IPS DF 4.7 (cell line): ENCODE results near the gene FOXO6.

Source experiments
- DNase-seq: peaks from one replicate; pipeline ENCODE4 v3.0.0-alpha.2; 2013; ENCODE audit warnings: low spot score; ENCODE audit errors: extremely low read depth

The FOXO6 gene

DNA sequence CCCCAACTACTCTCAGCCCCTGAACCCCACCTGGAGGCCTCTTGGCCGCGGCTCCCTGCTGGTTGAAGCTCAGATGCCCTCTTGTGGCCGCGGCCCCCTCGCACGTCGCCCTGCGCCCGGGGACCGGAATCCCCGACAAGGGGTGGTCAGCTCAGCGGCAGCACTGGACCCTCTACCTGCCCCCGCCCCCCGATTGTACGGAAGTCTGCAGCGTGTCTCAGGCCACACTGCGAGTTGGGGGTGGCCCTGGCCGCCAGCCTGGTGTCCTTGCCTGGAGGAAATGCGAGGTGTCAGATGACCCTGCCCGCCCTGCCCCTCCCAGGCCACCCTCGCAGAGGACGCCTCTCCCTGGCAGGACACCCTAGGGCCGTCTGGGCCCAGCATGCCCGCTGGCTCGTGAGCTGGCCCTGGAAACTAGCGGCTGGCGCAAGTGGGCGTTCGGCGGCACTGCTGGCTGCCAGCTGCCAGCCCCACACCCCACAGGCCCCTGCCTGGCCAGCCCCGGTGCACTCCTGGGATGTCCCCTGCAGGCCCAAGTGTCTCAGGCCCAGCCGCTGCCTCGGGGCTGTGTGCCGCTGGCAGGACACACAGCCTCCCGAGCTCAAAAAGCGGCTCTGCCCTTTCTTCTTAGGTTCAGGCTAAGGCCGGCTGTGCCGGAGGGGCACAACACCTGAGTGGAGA lies 62.4 kb downstream of the FOXO6 start:
- no peak for DNase-seq

DNA sequence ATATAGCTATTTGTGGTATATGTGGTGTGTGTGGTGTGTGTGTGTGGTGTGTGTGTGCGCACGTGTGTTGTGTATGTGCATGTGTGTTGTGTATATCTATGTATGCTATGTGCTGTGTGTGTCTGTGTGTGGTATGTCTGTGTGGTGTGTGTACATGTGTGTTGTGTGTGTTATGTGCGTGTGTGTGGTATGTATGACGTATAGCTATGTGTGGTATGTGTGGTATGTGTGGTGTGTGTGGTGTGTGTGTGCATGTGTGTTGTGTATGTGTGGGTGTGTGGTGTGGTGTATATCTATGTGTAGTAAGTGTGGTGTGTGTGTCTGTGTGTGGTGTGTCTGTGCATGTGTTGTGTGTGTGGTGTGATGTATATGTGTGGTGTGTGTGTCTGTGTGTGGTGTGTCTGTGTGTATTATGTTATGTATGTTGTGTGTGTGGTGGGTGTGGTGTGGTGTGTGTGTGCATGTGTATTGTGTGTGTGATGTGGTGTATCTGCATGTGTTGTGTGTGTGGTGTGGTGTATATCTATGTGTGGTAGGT lies 63.4 kb downstream of the FOXO6 start:
- DNase-seq = no peak

DNA sequence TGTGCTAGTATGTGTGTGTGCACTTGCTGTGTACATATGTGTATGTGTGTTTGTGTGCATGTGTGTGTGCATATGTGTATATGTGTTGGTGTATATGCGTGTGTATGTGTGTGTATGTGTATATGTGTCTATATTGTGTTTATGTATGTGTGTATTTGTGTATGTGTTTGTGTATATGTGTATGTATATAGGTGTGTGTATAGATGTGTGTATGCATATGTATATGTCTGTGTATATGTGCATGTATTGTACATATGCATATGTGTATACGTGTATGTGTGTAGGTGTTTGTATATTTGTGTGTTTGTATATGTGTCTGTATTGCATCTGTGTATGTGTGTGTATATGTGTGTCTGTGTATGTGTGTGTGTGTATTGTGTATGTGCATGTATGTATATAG lies 64.1 kb downstream of the FOXO6 start:
- DNase-seq = no peak

GRCh38 chr1:41426201-41426890 lies 65.1 kb downstream of the FOXO6 start:
- DNase-seq = no peak

DNA sequence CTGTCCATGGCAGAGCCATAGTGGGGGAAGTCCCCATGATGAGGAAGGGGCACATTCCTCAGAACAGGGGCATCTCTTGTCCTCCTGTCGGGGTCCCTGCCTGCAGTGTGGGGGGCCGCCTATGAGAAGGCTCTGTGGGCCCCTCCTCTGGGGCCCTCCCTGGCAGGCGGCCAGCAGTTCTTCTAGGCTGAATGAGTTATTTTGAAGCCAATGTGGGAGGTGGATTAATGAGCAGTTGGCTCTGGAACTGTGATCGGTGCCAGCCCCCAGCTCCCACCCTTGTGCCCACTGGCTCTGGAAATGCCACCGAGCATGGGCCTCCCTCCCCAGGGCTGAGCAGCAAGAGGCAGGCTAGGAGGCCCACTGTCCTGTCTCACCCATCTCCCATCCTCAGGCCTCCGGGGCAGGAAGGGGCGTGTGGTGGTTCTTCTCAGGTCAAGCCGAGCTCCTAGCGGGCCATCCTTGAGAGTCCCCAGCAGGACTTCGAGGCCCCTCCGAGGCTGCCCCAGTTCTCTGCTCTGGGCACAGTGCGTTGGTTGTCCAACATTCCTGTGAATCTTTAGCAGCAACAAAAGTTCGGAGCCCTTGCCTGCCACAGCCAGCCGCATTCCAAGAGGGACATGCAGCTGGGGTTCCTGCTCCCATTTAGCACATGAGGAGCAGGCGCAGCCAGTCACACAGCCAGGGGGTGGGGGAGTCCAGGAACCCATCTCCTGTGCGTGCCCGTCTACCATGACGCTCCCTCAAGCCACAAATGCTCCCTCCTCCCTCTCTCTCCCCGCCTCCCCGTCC lies 66.1 kb downstream of the FOXO6 start:
- no peak for DNase-seq

DNA sequence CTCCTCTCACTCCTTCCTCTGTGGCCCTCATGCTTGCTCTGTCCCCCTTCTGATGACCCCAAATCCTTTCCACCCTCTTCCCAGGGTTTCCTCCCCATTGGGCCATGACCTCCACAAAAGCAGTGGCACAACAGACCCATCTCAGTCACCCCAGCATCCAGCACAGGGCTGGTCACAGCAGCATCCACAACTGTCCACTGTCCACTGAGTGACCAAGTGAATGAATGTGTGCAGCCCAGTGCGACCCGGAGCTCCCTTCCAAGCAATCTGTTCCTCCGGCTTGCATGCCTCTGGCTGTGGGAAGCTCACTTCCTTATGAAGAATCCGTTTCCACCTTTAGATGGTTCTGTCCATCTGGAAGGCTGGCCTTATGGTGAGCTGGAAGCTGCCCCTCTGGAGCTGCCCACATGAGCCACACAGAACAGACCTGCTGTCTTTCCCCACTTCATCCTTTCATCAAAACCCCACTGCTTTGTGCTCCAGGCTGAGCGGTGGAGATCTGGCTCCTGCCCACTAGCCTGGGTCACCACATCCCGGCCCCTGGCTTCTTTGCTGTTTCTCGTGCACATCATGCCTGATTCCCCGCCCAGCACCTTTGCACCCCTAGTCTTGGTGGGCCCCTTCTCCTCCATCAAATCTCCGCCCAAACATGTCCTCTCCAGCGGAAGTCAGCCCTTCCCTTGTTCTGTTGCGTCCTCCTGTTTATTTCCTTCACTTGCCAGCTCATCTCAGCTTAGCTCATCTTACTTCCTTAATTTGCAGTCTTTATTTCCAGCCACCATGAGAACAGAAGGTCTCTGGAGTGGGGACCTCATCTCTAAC lies 66.9 kb downstream of the FOXO6 start:
- DNase-seq = no peak

GRCh38 chr1:41428738-41429640 lies 67.8 kb downstream of the FOXO6 start:
- DNase-seq = no peak

DNA sequence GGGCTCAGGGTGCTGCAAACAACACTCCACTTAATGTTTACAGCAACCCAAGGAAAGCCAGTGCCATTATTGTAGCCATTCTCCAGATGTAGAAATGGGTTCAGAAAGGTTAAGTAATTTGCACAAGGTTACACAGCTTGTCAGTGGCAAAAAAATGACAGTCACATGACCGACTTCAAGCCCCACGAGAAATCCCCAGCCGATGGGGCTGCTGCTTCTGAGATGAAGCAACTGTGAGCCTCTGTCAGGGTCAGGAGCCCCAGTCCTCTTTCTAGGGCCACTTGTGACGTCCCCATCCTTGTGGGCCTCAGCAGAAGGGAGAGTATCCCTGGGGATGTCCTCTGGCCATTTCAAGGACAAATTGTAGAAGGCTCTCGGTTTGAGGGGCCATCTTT lies 68.4 kb downstream of the FOXO6 start:
- DNase-seq = no peak

- DNase-seq = no peak
Measured at GRCh38 chr1:41430069-41430468, 68.8 kb downstream of the FOXO6 start.

GRCh38 chr1:41430582-41430981 lies 69.3 kb downstream of the FOXO6 start:
- no peak for DNase-seq

GRCh38 chr1:41431490-41432350 lies 70.5 kb downstream of the FOXO6 start:
- no peak for DNase-seq
